ENCODE data around the gene DIPK1A. TPM values are rescaled to one million over a fixed set of nuclear protein-coding genes. Genes with fewer than 3 reads are reported as not detected.

DIPK1A gene
- total RNA-seq, 2 donors from 2014 or later, result 14.3 to 14.4 TPM

DNA sequence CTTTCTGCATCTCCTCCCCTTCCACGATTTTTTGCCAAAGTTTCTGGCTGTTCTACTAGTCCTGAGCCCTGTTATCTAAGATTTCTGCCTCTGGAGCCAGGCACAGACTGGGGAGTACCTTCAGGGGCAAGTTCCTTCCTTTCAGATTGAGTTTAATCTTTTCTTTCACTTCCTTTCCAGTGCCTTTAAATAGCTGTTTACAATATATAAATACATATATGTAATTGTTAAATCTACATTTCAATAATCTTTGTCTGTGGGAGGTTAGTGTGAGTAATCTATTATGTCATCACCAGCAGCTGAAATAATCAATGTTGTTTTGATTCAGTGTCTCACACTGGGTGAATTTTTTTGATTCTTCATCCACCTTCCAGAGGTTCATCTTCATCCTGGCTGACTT lies 31.8 kb downstream of the DIPK1A start:
- Histone ChIP-seq H3K36me3 (no peaks in the 10 kb centered on the region), H3K4me1 (peaks cover 6% of the 10 kb centered on the region), H3K9me3 (no peaks in the 10 kb centered on the region), H3K9ac (ENCODE audit: low read depth in 2 of 2, low read length in 2 of 2) (no peak overlapping the region), H3K27me3 (no peaks in the 10 kb centered on the region), H3K4me3 (no peak overlapping the region), H3K27ac (no peak overlapping the region)
- intact Hi-C loops (cut with DNase I), result no loop called here
- TF ChIP-seq, protein P1, sequence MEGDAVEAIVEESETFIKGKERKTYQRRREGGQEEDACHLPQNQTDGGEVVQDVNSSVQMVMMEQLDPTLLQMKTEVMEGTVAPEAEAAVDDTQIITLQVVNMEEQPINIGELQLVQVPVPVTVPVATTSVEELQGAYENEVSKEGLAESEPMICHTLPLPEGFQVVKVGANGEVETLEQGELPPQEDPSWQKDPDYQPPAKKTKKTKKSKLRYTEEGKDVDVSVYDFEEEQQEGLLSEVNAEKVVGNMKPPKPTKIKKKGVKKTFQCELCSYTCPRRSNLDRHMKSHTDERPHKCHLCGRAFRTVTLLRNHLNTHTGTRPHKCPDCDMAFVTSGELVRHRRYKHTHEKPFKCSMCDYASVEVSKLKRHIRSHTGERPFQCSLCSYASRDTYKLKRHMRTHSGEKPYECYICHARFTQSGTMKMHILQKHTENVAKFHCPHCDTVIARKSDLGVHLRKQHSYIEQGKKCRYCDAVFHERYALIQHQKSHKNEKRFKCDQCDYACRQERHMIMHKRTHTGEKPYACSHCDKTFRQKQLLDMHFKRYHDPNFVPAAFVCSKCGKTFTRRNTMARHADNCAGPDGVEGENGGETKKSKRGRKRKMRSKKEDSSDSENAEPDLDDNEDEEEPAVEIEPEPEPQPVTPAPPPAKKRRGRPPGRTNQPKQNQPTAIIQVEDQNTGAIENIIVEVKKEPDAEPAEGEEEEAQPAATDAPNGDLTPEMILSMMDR (IDR thresholded peaks at IDR 0.05), result no peak
- no peak for DNase-seq

DNA sequence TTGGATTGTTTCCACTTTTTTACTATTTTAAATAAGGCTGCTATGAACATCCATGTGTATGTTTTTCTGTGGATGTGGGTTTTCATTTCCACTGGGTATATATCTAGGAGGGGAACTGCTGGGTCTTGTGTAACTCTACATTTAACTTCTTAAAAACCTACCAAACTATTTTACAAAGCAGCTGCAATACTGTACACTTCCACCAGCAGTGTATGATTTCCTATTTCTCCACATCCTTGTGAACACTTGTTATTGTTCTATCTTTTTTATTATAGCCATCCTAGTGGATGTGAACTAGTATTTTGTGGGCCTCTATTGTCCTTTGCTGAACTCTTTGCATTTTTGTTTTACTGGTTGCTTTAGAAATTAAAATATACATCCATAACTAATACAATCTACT lies 33.4 kb downstream of the DIPK1A start:
- Histone ChIP-seq H3K9ac (ENCODE audit: low read depth in 2 of 2, low read length in 2 of 2) (no peak overlapping the region), H3K27me3 (no peaks in the 10 kb centered on the region), H3K27ac (no peak overlapping the region), H3K4me1 (no peaks in the 10 kb centered on the region), H3K9me3 (no peaks in the 10 kb centered on the region), H3K36me3 (no peaks in the 10 kb centered on the region), H3K4me3 (no peak overlapping the region)
- TF ChIP-seq, protein P1 (IDR thresholded peaks at IDR 0.05), result no peak
- intact Hi-C loops (cut with DNase I), result no loop called here
- DNase-seq, result no peak

DNA sequence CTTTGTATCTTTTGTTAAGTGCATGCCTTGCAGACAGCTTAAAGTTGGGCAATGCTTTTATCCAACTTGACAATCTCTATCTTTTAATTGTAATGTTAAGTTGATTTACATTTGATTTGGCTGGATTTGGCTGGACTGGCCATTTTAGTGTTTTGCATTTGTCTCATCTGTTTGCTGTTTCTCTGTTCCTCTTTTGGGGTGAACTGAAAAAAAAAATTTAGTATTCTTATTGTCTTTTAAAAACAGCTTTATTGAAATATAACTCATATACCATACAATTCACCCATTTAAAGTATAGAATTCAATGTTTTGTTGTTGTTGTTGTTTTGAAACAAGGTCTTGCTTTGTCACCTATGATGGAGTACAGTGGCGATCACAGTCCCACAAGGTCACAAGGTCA lies 34.4 kb downstream of the DIPK1A start:
- Histone ChIP-seq H3K27ac (no peak overlapping the region), H3K27me3 (no peaks in the 10 kb centered on the region), H3K9ac (ENCODE audit: low read depth in 2 of 2, low read length in 2 of 2) (no peak overlapping the region), H3K9me3 (no peaks in the 10 kb centered on the region), H3K4me3 (no peak overlapping the region), H3K4me1 (no peaks in the 10 kb centered on the region), H3K36me3 (no peaks in the 10 kb centered on the region)
- TF ChIP-seq, protein P1 (IDR thresholded peaks at IDR 0.05), result no peak
- intact Hi-C loops (cut with DNase I), result no loop called here
- DNase-seq, result no peak

DNA sequence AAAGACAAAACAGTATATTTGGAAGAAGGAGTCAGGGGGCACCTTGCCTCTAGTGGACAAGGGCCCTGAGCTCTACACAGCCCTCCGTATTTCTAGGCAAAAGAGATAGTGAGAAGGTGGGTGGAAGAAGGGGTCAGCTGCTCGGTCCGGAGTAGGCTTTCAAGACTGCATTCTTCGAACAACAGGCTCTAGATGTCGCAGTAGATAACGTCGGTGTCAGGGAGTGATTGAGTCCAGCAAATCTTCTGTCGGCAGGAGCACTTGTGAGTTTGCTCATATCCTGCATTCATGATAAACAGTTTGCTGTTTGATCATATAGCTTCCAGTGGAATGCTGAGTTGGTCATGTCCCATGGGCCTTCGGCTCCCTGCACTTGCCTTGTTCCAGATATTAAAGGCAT lies 36.8 kb downstream of the DIPK1A start:
- H3K4me3 ChIP-seq, result no peak overlapping the region
- no peaks in the 10 kb centered on the region for H3K9me3 ChIP-seq
- H3K27me3 ChIP-seq, result no peaks in the 10 kb centered on the region
- DNase-seq, result no peak
- no peaks in the 10 kb centered on the region for H3K4me1 ChIP-seq
- H3K9ac ChIP-seq (ENCODE audit: low read depth in 2 of 2, low read length in 2 of 2), result no peak overlapping the region
- no peaks in the 10 kb centered on the region for H3K36me3 ChIP-seq
- intact Hi-C loops (cut with DNase I), result no loop called here
- no peak overlapping the region for H3K27ac ChIP-seq
- TF ChIP-seq, protein P1 (IDR thresholded peaks at IDR 0.05), result no peak

DNA sequence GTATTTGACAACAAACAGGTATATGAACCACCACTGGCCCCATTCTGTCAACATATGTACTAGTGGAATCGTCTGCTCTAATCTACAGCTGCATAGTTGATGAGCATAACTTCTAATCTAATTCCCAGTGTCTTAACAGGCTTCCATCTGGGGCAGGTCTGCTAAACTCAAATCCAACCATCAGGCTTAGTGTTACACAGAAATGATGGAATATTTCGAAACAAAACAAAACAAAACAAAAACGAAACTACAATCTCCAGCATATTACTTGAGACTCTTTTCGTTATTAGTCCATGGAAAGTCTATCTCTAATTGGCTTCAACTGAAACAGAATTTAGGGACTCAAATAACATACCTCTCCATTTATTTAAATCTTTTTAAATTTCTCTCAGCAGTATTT lies 37.6 kb downstream of the DIPK1A start:
- H3K27ac ChIP-seq, result no peak overlapping the region

More for the DNA sequence above, 37.6 kb downstream of the DIPK1A start:
- Histone ChIP-seq H3K9ac (ENCODE audit: low read depth in 2 of 2, low read length in 2 of 2) (no peak overlapping the region), H3K9me3 (no peaks in the 10 kb centered on the region), H3K36me3 (no peaks in the 10 kb centered on the region), H3K4me3 (no peak overlapping the region), H3K27me3 (no peaks in the 10 kb centered on the region), H3K4me1 (no peaks in the 10 kb centered on the region)
- intact Hi-C loops (cut with DNase I), result no loop called here
- no peak for DNase-seq
- TF ChIP-seq, protein P1 (IDR thresholded peaks at IDR 0.05), result no peak

All from colonic mucosa (tissue), 4 donors.